Suprapubic skin (tissue), 4 donors: Measurements from ENCODE around the gene COMMD7. TPM values are rescaled to one million over a fixed set of nuclear protein-coding genes. Genes with fewer than 3 reads are reported as not detected.
"Not testable (repeated sequence)": the region's sequence is repeated elsewhere in the genome, so short reads cannot be mapped to it uniquely, and the experiment has no call there.

ENCODE experiments used
- DNase-seq, 2 donors: peaks; one replicate each; pipeline ENCODE4 v3.0.0-alpha.2; 2019; ENCODE audit warnings: low spot score in 2 of 2
- H3K27ac ChIP-seq: fragments of 200-600 bp; sonication (generic); one replicate; pipeline ENCODE4 v1.5.1; 2019
- H3K27me3 ChIP-seq: fragments of 200-600 bp; sonication (generic); one replicate; pipeline ENCODE4 v1.5.1; 2019
- H3K36me3 ChIP-seq: fragments of 200-600 bp; sonication (generic); one replicate; pipeline ENCODE4 v1.5.1; 2019
- H3K4me1 ChIP-seq: fragments of 200-600 bp; sonication (generic); one replicate; pipeline ENCODE4 v1.5.1; 2019
- H3K4me3 ChIP-seq: fragments of 200-600 bp; sonication (generic); one replicate; pipeline ENCODE4 v1.5.1; 2019; ENCODE audit warnings: mild to moderate bottlenecking
- H3K9me3 ChIP-seq: fragments of 200-600 bp; sonication (generic); one replicate; pipeline ENCODE4 v1.5.1; 2019
- CTCF ChIP-seq, 2 donors: fragments of 200-600 bp in 1 of 2; fragments of 450-650 bp in 1 of 2; sonication (generic) in 1 of 2; IDR thresholded peaks; one replicate each; pipeline ENCODE4 v1.5.1; 2016 to 2019; ENCODE audit warnings: antibody characterized with exemption in 2 of 2, mild to moderate bottlenecking in 1 of 2, moderate library complexity in 1 of 2
- EP300 ChIP-seq: sonication (generic); formaldehyde crosslinking; IDR thresholded peaks from one replicate; pipeline ENCODE4 v1.6.1; 2017; ENCODE audit warnings: antibody characterized with exemption
- POLR2A ChIP-seq, 2 donors: fragments of 450-650 bp; IDR thresholded peaks; one replicate each; pipeline ENCODE4 v1.6.1; 2017; ENCODE audit warnings: antibody characterized with exemption in 2 of 2, mild to moderate bottlenecking in 2 of 2, moderate library complexity in 2 of 2
- POLR2AphosphoS5 ChIP-seq, 3 donors: sonication (generic); formaldehyde crosslinking; IDR thresholded peaks; one replicate each; pipeline ENCODE4 v1.6.1; 2017; ENCODE audit warnings: antibody characterized with exemption in 3 of 3
- WGBS: methylation state at CpG from one replicate; pipeline ENCODE4 v1.1.5; 2018; 5-methylcytosine and 5-hydroxymethylcytosine counted together
- total RNA-seq, 4 donors: library from RNA; depleted of rRNA; stranded (reverse); fragments of >200 nt; gene quantifications; one replicate each; pipeline ENCODE4 v1.1.0, GENCODE V29; 2016

COMMD7 gene
- total RNA-seq, 4 donors from 2014 or later: 13.3 to 17.5 (median 15.6) TPM

- no peak for TF ChIP-seq CTCF (IDR thresholded peaks at IDR 0.05)
- TF ChIP-seq POLR2A (IDR thresholded peaks at IDR 0.05): no peak
- no peak for TF ChIP-seq EP300
- no peak for TF ChIP-seq POLR2AphosphoS5 (IDR thresholded peaks at IDR 0.05)
- no peak overlapping the region for H3K27ac ChIP-seq
- no peaks in the 10 kb centered on the region for H3K27me3 ChIP-seq
- peaks cover 37% of the 10 kb centered on the region for H3K36me3 ChIP-seq
- DNase-seq: no peak
- H3K4me3 ChIP-seq: no peak overlapping the region
- H3K4me1 ChIP-seq: peaks cover 3% of the 10 kb centered on the region
- H3K9me3 ChIP-seq: no peaks in the 10 kb centered on the region
- WGBS: 79% methylated on average over 5 of the region's 5 CpGs
Observed at GRCh38 chr20:32707691-32708581, 35.3 kb downstream of the COMMD7 start.

GRCh38 chr20:32706486-32706885, 36.8 kb downstream of the COMMD7 start:
- H3K36me3 ChIP-seq: peaks cover 50% of the 10 kb centered on the region
- H3K27ac ChIP-seq: no peak overlapping the region
- no peaks in the 10 kb centered on the region for H3K9me3 ChIP-seq
- DNase-seq: no peak
- TF ChIP-seq CTCF (IDR thresholded peaks at IDR 0.05): no peak
- TF ChIP-seq POLR2AphosphoS5 (IDR thresholded peaks at IDR 0.05): no peak
- TF ChIP-seq POLR2A (IDR thresholded peaks at IDR 0.05): no peak
- no peak for TF ChIP-seq EP300
- WGBS: 91% methylated on average over 3 of the region's 3 CpGs
- no peaks in the 10 kb centered on the region for H3K27me3 ChIP-seq
- H3K4me3 ChIP-seq: no peak overlapping the region
- H3K4me1 ChIP-seq: peaks cover 3% of the 10 kb centered on the region

GRCh38 chr20:32702706-32703425, 40.4 kb downstream of the COMMD7 start:
- H3K27me3 ChIP-seq: no peaks in the 10 kb centered on the region
- no peak overlapping the region for H3K4me3 ChIP-seq
- H3K9me3 ChIP-seq: no peaks in the 10 kb centered on the region
- H3K4me1 ChIP-seq: no peaks in the 10 kb centered on the region
- H3K27ac ChIP-seq: no peak overlapping the region
- H3K36me3 ChIP-seq: peaks cover 59% of the 10 kb centered on the region
- 82% methylated on average over 9 of the region's 9 CpGs for WGBS
- TF ChIP-seq EP300 (no peak), POLR2AphosphoS5 (IDR thresholded peaks at IDR 0.05) (no peak), CTCF (IDR thresholded peaks at IDR 0.05) (no peak), POLR2A (IDR thresholded peaks at IDR 0.05) (no peak)
- no peak for DNase-seq

- 100% methylated on average over 2 of the region's 3 CpGs for WGBS
- no peaks in the 10 kb centered on the region for H3K27me3 ChIP-seq
- no peak for DNase-seq
- H3K9me3 ChIP-seq: no peaks in the 10 kb centered on the region
- H3K4me1 ChIP-seq: no peaks in the 10 kb centered on the region
- no peak overlapping the region for H3K27ac ChIP-seq
- TF ChIP-seq POLR2AphosphoS5 (IDR thresholded peaks at IDR 0.05) (no peak), POLR2A (IDR thresholded peaks at IDR 0.05) (no peak), CTCF (IDR thresholded peaks at IDR 0.05) (no peak), EP300 (no peak)
- H3K36me3 ChIP-seq: peaks cover 28% of the 10 kb centered on the region
- H3K4me3 ChIP-seq: no peak overlapping the region
Observed at GRCh38 chr20:32697608-32698007, 45.7 kb downstream of the COMMD7 start.

GRCh38 chr20:32695089-32695488, 48.2 kb downstream of the COMMD7 start:
- Histone ChIP-seq H3K36me3 (peaks cover 6% of the 10 kb centered on the region), H3K27me3 (no peaks in the 10 kb centered on the region), H3K27ac (no peak overlapping the region), H3K9me3 (no peaks in the 10 kb centered on the region), H3K4me3 (no peak overlapping the region), H3K4me1 (no peaks in the 10 kb centered on the region)
- no peak for DNase-seq
- TF ChIP-seq POLR2A (IDR thresholded peaks at IDR 0.05): no peak

- not testable (repeated sequence) for DNase-seq, H3K27me3 ChIP-seq, H3K4me3 ChIP-seq, H3K27ac ChIP-seq, H3K36me3 ChIP-seq, H3K9me3 ChIP-seq, H3K4me1 ChIP-seq
- 93% methylated on average over 1 of the region's 1 CpG for WGBS
Observed at GRCh38 chr20:32688966-32689365, 54.3 kb downstream of the COMMD7 start.
